GM21529 (cell line): Measurements from ENCODE around the gene PALM2AKAP2.
"Not testable (repeated sequence)": the region's sequence is repeated elsewhere in the genome, so short reads cannot be mapped to it uniquely, and the experiment has no call there.

Experiments used
- ATAC-seq: cut with Tn5 transposase; IDR thresholded peaks from one replicate; pipeline ENCODE4 v1.9.1; 2021; ENCODE audit not compliant: unreplicated experiment

The PALM2AKAP2 gene

DNA sequence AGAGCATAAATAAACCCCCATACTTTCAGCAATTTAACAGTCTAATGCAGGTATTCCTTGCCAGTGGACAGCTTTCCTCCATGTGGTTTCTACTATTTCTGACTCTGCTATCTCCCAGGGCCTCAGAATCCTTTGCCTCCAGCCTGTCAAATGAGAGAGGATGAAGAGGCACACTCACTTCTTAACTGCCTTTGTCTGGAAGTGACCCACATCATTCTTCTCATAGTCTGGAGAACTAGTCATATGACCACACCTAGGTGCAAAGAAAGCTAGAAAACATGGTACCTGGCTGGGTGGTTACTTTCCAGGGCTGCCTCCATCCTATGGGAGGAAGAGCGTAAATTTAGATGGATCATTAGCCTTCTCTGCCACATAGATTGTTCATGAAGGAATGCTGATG lies 22.5 kb downstream of the PALM2AKAP2 start:
- ATAC-seq, result no peak

DNA sequence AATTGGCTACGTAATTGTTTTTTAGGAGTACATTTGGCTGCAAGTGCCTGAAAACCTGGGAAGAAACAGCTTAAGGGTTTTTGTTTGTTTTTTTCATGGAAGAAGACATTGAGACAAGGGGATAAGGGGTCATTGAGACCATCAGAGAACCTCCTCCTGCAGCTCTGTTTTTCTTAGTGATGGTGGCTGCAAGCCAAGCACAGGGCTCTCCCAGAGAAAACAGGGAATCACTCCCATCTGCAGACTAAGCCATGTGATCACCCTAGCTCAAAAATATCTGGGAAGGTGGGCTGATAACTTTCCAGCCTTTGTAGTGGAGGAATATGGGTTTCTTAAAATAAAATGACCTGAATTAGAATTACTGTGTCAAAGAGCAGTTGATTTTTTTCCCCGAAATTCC lies 25.1 kb downstream of the PALM2AKAP2 start:
- no peak for ATAC-seq

GRCh38 chr9:109806506-109807115 lies 26.6 kb downstream of the PALM2AKAP2 start:
- ATAC-seq, result no peak

- ATAC-seq, result no peak
Measured at GRCh38 chr9:109811876-109812275, 31.9 kb downstream of the PALM2AKAP2 start.

DNA sequence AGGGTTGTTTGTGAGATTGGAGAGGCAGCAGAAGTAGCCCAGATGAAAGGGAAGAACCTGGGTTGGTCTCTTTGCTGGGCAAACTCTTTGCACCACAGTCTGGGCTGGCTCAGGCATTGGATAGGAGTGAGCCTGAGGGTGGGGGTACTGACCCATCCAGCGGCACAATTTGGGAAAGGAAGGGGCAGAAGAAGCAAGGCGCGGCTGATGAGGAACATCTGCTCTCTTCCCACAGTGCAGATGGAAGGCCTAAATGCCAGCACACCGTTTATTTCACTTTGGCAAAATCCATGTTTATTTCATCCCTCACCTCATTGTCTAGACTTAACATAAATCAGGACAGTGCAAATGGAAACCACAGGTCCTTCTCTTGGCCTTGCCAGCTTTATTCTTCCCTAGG lies 32.3 kb downstream of the PALM2AKAP2 start:
- ATAC-seq, result no peak

DNA sequence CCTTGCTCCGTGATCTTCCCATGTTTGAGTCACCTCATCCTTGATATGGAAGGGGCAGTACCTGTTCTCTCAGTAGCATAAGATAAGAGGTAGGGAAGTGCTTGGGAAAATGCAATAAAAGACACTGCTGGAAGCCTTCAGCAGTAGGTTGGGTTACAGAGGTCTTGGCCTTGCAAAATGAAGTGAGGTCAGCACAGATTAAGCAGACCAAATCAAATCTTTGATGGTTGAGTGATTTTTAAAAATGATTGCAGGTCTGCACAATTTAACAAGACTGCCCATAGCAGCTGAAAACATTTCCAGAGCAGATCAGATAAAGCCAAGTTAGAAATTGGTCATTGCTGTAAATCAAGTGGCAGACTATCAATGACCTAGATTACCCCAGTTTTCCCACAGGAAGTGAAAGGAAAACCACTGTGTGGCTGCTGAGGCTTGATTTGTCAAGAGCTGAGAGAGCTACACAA lies 32.9 kb downstream of the PALM2AKAP2 start:
- ATAC-seq, result no peak

DNA sequence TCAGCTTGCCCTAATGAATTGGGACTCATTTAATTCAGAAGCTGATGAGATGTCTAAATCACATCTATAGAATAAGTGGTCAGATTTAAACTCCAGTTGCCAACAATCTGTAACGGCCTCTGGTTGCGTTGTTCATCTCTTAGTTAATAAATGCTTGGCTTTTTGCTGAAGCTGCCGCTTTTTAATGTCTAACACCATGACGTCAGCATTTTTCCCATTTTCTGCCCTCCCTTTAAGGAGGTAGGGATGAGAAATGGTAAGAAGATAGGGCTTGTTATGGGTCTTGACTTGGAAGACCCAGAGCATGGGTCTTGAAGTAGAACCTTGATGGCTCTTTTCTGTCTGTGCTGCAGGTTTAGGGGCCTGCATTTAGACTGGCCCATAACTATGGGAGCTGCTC lies 33.3 kb downstream of the PALM2AKAP2 start:
- ATAC-seq, result no peak

DNA sequence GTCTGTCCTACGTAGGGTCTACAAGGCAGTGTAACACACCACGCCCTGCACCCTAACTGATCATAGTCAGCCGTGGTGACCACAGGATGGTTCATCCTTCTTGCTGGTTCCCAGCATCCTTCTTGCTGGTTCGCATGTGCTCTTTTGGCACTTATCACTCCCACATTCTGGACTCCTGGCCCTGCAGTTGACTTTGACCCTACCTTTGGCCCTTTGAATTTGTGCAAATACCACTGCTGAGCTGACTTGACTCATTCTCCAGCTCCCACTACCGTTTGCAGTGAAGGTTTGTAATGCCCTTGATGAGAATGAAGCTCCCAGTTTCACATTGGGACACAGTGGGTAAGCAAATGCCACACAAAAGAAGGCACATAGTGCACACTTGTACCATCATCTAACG lies 33.8 kb downstream of the PALM2AKAP2 start:
- no peak for ATAC-seq

GRCh38 chr9:109815366-109815947 lies 35.5 kb downstream of the PALM2AKAP2 start:
- ATAC-seq, result no peak

DNA sequence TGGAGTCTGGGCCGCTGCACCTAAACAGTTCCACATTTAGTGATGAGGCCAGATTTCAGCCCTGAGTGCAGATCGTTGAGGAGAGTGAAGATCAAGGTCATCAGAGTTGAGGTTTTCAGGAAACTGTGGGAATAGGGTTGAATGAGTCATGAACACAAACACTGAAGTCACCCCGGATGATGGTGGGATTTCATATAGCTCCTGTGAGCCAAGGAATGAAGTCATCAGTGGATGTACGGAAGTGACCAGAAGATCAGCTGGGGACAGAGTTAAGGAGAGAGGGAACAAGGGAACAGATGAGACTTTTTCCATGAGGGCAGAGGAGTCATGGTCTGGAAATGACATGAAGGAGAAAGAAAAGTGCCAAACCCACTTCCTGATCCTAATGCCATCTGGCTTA lies 36.5 kb downstream of the PALM2AKAP2 start:
- ATAC-seq, result no peak

DNA sequence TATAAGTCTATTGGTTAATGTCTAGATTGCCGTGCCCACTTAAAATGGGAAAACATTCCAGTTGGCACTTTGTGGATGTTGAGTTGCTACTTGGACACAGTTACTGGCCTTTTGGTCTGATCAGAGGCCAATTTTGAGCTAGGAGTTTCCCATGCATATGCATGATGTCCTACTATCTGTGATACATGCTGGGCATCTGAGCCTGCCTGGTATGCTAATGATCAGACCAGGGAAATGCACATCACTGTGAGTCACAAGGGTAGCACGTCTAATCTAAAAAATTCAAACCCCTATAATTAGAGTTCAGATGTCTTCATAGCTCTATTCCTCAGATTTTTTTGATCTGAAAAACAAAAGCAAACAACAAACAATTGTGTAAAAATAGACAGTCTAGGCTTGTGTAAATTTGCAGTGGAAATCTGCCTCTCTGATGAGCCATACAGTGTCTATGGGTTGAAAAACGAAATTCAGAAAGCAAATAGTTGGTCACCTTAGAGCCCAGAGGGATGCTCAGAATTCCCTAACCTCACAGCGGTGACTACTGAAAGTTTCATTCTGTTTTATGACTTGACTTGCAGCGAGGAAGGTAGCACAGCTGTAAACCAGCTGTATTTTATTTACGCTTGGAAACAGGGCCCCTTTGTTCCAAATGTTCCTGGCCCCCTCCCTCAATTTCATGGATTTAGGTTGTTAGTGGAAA lies 37.3 kb downstream of the PALM2AKAP2 start:
- no peak for ATAC-seq

GRCh38 chr9:109817846-109818472 lies 38.0 kb downstream of the PALM2AKAP2 start:
- ATAC-seq, result peak; percentile 73

DNA sequence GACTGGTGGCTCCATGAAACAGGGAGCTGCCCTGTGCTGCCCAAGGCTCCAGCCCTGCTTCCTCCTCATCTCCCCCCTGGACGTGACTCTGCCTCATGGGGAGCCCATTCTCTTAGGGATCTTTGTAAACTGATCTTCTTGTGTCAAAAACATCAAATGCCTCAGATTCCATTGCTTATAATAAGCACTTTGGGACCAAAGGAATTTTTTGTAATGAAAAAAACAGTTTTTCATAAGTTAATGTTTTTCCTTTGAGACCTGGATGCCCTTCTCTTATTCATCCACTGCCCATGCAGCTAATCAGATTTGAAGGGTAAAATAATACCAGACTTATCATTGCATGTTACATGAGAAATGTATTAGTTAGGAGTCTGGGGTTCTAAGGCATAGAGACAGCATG lies 41.7 kb downstream of the PALM2AKAP2 start:
- no peak for ATAC-seq

DNA sequence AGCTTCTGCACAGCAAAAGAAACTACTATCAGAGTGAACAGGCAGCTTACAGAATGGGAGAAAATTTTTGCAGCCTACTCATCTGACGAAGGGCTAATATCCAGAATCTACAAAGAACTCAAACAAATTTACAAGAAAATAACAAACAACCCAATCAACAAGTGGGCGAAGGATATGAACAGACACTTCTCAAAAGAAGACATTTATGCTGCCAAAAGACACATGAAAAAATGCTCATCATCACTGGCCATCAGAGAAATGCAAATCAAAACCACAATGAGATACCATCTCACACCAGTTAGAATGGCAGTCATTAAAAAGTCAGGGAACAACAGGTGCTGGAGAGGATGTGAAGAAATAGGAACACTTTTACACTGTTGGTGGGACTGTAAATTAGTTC lies 45.4 kb downstream of the PALM2AKAP2 start:
- not testable (repeated sequence) for ATAC-seq

GRCh38 chr9:109826559-109826958 lies 46.6 kb downstream of the PALM2AKAP2 start:
- ATAC-seq, result no peak

DNA sequence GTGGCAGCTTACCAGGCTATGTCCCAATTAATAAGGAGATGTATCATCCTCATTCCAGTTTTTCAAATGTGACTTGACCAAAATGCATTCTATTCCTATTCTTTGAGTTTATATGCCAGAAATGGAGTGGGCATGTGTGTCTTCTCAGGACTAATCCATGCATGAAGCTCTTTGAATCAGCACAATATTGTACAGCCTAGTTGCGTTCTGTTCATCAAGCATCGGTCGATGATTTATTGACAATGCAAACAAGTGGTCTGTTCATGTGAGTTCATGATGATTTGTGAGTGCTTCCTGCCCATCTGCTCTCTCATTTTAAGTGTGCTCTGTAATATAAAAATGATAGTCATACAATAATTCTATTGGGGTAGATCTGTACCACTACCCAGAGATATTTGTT lies 48.3 kb downstream of the PALM2AKAP2 start:
- no peak for ATAC-seq
